Activated naive CD8-positive, alpha-beta T cell treated with anti-CD3 and anti-CD28 coated beads, Interleukin-2, amount 50 U/mL, for 24 hours (primary cell): Measurements from ENCODE around the gene RHOG.
A peak's percentile ranks its signal among the peaks of the same experiment; 100 is the strongest.
"Not testable (repeated sequence)": the region's sequence is repeated elsewhere in the genome, so short reads cannot be mapped to it uniquely, and the experiment has no call there.

Experiments used
- ATAC-seq: fragments of 150-1000 bp; cut with Tn5 transposase; one replicate; pipeline ENCODE4 v1.10.0; 2021
- DNase-seq: peaks from one replicate; pipeline ENCODE4 v3.0.0; 2021
- H3K27ac Mint-ChIP-seq: one replicate; pipeline ENCODE4 v1.8.0; 2021; ENCODE audit warnings: mild to moderate bottlenecking, mixed read lengths
- H3K27me3 Mint-ChIP-seq: one replicate; pipeline ENCODE4 v1.8.0; 2021; ENCODE audit warnings: mixed read lengths
- H3K36me3 Mint-ChIP-seq: one replicate; pipeline ENCODE4 v1.8.0; 2021; ENCODE audit warnings: low read depth, mixed read lengths
- H3K4me1 Mint-ChIP-seq: one replicate; pipeline ENCODE4 v1.8.0; 2021; ENCODE audit warnings: mixed read lengths
- H3K4me3 Mint-ChIP-seq: one replicate; pipeline ENCODE4 v1.8.0; 2021; ENCODE audit warnings: mild to moderate bottlenecking, moderate library complexity, mixed read lengths
- H3K9me3 Mint-ChIP-seq: one replicate; pipeline ENCODE4 v1.8.0; 2021; ENCODE audit warnings: mixed read lengths

The RHOG gene

GRCh38 chr11:3797329-3798090 lies 43.2 kb downstream of the RHOG start, which contains the start of gene NUP98:
Gene NUP98, minus strand, starts transcription at chr11:3797554. Its CDS starts 15,437 bp downstream, at chr11:3782117.
- Mint-ChIP-seq H3K27me3 (no peaks in the 10 kb centered on the region), H3K4me1 (peaks cover 54% of the 10 kb centered on the region), H3K27ac (peak within 1 kb of the TSS; percentile 97), H3K9me3 (no peaks in the 10 kb centered on the region), H3K4me3 (peak within 1 kb of the TSS; percentile 93), H3K36me3 (peaks cover 39% of the 10 kb centered on the region)
- ATAC-seq (peak; percentile 96), DNase-seq (peak; percentile 100)

- Mint-ChIP-seq H3K9me3 (no peaks in the 10 kb centered on the region), H3K4me1 (peaks cover 55% of the 10 kb centered on the region), H3K27me3 (no peaks in the 10 kb centered on the region), H3K27ac (peak overlapping the region; percentile 97), H3K4me3 (peak overlapping the region; percentile 93), H3K36me3 (peaks cover 44% of the 10 kb centered on the region)
- DNase-seq, result no peak
- peak; percentile 33 for ATAC-seq
Observed at GRCh38 chr11:3796801-3797328, 43.9 kb downstream of the RHOG start.

- no peak for DNase-seq
- Mint-ChIP-seq H3K36me3 (peaks cover 44% of the 10 kb centered on the region), H3K4me1 (peaks cover 55% of the 10 kb centered on the region), H3K27me3 (no peaks in the 10 kb centered on the region), H3K9me3 (no peaks in the 10 kb centered on the region), H3K4me3 (peak overlapping the region; percentile 93), H3K27ac (peak overlapping the region; percentile 97)
- no peak for ATAC-seq
Observed at GRCh38 chr11:3796346-3796745, 44.4 kb downstream of the RHOG start.

GRCh38 chr11:3796002-3796311 lies 44.8 kb downstream of the RHOG start:
- peak overlapping the region; percentile 93 for H3K4me3 Mint-ChIP-seq
- H3K27ac Mint-ChIP-seq, result peak overlapping the region; percentile 97
- H3K4me1 Mint-ChIP-seq, result peaks cover 55% of the 10 kb centered on the region
- H3K27me3 Mint-ChIP-seq, result no peaks in the 10 kb centered on the region
- DNase-seq (no peak), ATAC-seq (no peak)
- H3K36me3 Mint-ChIP-seq, result peaks cover 44% of the 10 kb centered on the region
- H3K9me3 Mint-ChIP-seq, result no peaks in the 10 kb centered on the region

DNA sequence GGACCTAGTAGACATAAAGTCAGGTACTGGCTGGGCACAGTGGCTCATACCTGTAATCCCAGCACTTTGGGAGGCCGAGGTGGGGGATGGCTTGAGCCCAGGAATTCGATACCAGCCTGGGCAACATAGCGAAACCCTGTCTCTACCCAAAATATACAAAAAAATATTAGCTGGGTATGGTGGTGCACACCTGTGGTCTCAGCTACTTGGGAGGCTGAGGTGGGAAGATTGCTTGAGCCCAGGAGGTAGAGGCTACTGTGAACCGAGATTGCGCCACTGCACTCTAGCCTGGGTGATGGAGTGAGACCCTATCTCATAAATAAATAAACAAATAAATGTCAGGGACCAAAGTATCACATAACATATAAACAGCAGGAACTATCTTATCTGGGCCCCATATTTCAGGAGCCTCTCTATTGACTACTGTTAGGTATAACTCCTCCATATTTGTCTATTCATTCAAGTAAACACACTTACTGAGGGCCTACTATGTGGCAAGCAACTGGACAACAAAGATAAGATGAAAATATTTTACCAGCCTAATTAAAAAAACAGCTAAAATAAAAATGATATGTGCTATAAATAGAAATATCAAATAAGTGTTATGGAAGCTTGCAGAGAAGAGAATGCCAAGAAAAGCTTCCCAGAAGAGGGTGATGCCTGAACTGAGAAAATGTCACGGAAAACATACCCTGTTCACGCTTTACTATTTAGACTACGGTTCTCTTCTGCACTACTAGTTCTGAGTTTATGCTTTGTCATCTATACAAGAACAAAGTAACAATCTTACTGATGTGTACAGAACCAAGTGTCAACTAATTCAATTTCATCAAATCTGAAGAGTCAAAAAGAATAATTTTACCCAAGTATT lies 45.4 kb downstream of the RHOG start:
- Mint-ChIP-seq H3K4me3 (peak overlapping the region; percentile 93), H3K4me1 (peaks cover 59% of the 10 kb centered on the region)

DNA sequence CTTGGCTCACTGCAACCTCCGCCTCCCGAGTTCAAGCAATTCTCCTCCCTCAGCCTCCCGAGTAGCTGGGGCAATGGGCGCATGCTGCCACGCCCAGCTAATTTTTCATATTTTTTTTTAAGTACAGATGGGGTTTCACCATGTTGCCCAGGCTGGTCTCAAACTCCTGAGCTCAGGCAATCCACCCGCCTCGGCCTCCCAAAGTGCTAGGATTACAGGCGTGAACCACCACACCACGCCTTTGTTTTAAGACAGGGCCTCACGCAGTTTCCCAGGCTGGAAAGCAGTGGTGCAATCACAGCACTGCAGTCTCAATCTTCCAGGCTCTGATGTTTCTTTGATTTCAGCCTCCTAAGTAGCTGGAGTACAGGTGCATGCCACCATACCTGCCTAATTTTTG lies 46.4 kb downstream of the RHOG start:
- H3K4me3 Mint-ChIP-seq, H3K27me3 Mint-ChIP-seq, DNase-seq, H3K9me3 Mint-ChIP-seq, ATAC-seq, H3K27ac Mint-ChIP-seq: not testable (repeated sequence)
- peaks cover 52% of the 10 kb centered on the region for H3K36me3 Mint-ChIP-seq
- H3K4me1 Mint-ChIP-seq, result peaks cover 62% of the 10 kb centered on the region

More for the DNA sequence above, 45.4 kb downstream of the RHOG start:
- ATAC-seq (no peak), DNase-seq (no peak)
- H3K27ac Mint-ChIP-seq, result peak overlapping the region; percentile 97
- no peaks in the 10 kb centered on the region for H3K27me3 Mint-ChIP-seq
- peaks cover 46% of the 10 kb centered on the region for H3K36me3 Mint-ChIP-seq
- H3K9me3 Mint-ChIP-seq, result no peaks in the 10 kb centered on the region

DNA sequence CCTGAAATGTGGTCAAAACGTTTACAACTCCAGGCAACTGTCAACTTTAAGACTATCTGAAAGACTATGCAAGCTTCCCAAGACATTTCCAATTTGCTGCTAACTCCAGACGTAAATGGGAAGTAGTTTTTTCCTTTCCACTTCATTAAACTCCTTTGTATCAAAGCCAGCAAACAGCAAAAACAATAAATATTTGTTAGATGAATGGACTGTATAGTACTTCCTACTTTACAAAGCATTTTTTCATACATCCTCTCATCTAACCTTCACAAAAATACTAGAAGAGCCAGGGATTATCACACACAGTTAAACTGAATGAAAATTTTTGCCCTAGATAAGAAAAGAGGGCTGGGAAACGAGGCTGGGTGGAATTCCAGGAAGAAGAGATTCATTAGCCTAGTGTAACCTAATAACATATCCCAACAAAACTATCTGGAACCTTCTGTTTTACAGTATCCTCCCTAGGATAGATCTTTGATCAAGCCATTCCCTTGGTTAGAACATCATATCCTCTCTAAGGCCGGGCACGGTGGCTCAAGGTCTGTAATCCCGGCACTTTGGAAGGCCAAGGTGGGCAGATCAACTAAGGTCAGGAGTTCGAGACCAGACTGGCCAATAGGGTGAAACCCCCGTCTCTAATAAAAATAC lies 53.9 kb downstream of the RHOG start:
- Mint-ChIP-seq H3K27ac (no peak overlapping the region), H3K4me1 (peaks cover 75% of the 10 kb centered on the region), H3K36me3 (peaks cover 38% of the 10 kb centered on the region), H3K4me3 (no peak overlapping the region), H3K27me3 (no peaks in the 10 kb centered on the region), H3K9me3 (no peaks in the 10 kb centered on the region)
- DNase-seq (no peak), ATAC-seq (no peak)

DNA sequence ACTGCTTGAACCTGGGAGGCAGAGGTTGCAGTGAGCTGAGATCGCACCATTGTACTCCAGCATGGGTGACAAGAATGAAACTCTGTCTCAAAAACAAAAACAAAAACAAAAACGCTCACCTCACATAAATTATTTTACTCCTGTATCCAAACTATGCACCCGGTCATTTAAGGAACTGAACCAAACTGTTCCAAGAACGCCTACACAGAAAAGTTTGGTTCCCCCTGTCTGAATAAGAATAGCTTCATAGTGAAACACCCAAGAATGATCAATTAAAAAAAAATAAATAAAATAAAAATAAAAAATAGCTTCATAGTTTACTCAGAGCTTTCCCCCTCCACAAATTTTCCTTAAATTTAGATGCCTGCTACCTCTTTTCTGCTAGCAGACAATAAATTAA lies 57.1 kb downstream of the RHOG start:
- H3K4me3 Mint-ChIP-seq, result no peak overlapping the region
- H3K4me1 Mint-ChIP-seq, result peaks cover 67% of the 10 kb centered on the region
- H3K9me3 Mint-ChIP-seq, result no peaks in the 10 kb centered on the region
- no peak overlapping the region for H3K27ac Mint-ChIP-seq
- H3K27me3 Mint-ChIP-seq, result no peaks in the 10 kb centered on the region
- DNase-seq (no peak), ATAC-seq (no peak)
- peaks cover 48% of the 10 kb centered on the region for H3K36me3 Mint-ChIP-seq

DNA sequence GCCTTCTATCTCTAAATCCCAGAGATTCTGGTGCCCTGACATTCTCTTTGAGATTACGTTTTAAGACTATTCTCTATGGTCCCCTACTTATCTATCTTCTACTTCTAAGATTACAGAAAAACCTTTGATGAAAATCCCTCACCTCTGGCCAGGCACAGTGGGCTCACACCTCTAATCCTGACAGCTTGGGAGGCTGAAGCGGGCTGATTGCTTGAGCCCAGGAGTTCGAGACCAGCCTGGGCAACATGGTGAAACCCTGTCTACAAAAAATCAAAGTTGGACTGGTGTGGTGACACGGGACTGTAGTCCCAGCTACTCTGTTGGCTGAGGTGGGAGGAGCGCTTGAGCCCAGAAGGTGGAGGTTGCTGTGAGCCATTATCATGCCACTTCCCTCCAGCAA lies 57.8 kb downstream of the RHOG start:
- Mint-ChIP-seq H3K4me3 (no peak overlapping the region), H3K27me3 (no peaks in the 10 kb centered on the region), H3K36me3 (peaks cover 52% of the 10 kb centered on the region), H3K4me1 (peaks cover 64% of the 10 kb centered on the region), H3K27ac (no peak overlapping the region), H3K9me3 (no peaks in the 10 kb centered on the region)
- ATAC-seq (no peak), DNase-seq (no peak)

DNA sequence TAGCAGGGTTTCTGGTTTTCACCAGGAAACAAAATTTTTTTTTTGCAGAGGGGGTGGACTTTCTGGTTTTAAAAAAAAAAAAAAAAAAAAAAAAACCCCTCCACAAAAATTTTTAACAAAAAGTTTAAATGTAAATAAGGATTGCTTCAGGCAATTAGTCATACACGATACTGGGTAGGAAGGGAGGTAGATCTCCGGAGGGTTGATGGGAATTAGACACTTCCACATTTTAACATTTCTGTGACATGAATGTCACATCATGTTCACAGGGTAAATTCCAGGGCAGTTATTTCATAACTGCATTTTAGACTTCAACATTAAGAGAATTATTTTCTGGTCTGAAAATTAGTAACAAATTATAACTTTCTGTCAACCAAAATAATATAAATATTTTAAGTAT lies 59.3 kb downstream of the RHOG start:
- ATAC-seq (no peak), DNase-seq (no peak)
- H3K27me3 Mint-ChIP-seq, result no peaks in the 10 kb centered on the region
- H3K27ac Mint-ChIP-seq, result no peak overlapping the region
- H3K36me3 Mint-ChIP-seq, result peaks cover 49% of the 10 kb centered on the region
- no peak overlapping the region for H3K4me3 Mint-ChIP-seq
- peaks cover 49% of the 10 kb centered on the region for H3K4me1 Mint-ChIP-seq
- no peaks in the 10 kb centered on the region for H3K9me3 Mint-ChIP-seq
